GM19328 (cell line): ENCODE measurements around the gene LENG8.
"Not testable (repeated sequence)": the region's sequence is repeated elsewhere in the genome, so short reads cannot be mapped to it uniquely, and the experiment has no call there.

Experiments used
- ATAC-seq: cut with Tn5 transposase; IDR thresholded peaks from one replicate; pipeline ENCODE4 v1.9.1; 2021; ENCODE audit warnings: mild to moderate bottlenecking, moderate library complexity; ENCODE audit not compliant: unreplicated experiment

The LENG8 gene

DNA sequence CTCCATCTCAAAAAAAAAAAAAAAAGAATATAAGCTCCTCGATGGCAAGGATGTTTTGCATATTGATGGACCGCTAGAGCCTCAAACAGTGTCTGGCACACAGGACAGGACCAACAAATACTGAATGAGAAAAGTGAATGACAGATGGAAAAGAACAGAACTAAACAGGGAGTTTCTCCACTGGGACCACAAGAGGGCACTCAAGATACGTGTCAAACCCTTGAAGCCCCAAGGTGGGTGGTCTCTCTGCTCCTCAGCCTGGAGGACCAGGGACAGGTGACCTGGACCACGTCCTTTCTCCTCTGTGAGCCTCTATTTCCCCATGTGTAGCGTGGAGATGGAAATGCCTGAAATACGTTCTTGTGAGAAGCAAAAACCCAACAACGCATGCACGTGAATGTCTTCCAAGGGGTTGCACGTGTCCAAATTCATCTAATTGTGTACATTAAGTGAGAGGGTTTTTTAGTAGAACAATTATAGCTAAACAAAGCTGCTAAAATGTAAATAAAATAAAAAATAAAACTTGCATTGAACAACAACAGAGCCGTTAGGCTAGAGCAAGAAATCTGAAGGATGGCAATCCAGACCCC is 29.8 kb downstream of the LENG8 start:
- ATAC-seq, result no peak

DNA sequence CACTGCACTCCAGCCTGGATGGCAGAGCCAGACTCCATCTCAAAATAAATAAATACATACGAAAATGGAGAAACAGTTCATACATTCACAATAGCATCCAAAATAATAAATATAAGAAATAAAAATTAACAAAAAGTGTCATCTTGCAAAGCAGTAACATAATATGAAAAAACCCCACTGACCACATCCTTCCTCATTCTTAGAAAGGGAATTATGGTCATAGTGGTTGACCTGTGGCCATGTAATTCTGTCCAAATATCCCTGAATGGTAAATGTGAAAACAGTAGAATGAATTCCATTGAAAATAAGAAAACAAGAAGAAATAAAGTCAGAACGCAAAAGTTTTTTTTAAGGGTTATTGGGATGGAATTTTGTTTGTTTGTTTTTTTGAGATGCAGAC is 31.1 kb downstream of the LENG8 start:
- ATAC-seq, result no peak

DNA sequence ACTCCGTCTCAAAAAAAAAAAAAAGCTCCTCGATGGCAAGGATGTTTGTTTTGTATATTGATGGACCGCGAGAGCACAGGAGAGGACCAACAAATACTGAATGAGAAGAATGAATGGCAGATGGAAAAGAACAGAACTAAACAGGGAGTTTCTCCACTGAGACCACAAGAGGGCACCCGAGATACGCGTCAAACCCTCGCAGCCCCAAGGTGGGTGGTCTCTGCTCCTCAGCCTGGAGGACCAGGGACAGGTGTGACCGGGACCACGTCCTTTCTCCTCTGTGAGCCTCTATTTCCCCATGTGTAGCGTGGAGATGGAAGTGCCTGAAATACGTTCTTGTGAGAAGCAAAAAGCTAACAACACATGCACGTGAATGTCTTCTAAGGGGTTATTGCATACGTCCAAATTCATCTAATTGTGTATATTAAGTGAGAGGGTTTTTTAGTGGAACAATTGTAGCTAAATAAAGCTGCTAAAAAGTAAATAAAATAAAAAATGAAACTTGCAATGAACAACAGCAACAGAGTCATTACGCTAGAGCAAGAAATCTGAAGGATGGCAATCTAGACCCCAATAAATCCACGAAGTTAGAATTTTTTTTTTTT is 32.4 kb downstream of the LENG8 start:
- ATAC-seq, result no peak

DNA sequence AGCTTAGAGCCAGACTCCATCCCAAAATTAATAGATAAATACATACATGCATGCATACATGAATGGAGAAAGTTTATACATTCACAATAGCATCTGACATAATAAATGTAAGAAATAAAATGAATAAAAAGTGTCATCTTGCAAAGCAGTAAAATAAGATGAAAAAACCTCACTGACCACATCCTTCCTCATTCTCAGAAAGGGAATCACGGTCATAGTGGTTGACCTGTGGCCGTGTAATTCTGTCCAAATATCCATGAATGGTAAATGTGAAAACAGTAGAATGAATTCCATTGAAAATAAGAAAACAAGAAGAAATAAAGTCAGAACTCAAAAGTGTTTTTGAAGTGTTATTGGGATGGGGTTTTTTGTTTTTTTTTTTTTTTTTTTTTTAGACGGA is 33.9 kb downstream of the LENG8 start:
- no peak for ATAC-seq

DNA sequence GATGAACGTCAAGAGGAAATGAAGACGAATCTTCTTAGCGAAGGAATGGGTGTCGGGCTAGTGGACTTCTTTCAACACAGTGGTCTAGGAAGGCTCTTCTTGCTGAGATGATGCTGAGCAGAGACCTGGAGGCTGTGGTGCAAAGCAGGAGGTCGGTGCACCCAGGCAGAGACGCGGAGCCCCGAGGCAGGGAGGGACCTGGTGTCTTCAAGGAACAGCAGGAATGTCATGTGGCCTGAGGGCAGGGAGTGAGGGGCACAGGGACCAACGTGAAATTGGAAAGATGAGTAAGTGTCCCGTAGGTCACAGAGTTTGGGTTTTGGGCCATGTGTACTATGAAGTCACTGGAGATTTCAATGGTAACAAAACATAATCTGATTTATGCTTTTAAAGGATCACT is 35.5 kb downstream of the LENG8 start:
- ATAC-seq, result no peak

DNA sequence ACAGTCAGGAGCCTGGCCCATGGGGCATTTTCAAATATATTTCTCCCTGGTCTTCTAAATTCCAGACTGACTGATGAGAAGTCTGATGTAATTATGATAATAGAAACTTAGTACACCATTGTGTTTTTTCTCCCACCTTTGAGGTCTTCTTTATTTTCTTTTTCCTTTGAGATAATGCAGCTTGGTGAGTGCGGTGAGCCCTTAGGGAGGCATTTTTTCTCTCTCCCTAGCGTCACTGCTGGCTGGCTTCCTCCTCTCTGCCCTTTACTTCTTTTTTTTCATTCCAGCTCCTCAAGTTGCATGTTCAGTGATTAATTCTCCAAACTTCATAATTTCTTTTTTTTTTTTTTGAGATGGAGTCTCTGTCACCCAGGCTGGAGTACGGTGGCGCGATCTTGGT is 36.9 kb downstream of the LENG8 start:
- no peak for ATAC-seq

DNA sequence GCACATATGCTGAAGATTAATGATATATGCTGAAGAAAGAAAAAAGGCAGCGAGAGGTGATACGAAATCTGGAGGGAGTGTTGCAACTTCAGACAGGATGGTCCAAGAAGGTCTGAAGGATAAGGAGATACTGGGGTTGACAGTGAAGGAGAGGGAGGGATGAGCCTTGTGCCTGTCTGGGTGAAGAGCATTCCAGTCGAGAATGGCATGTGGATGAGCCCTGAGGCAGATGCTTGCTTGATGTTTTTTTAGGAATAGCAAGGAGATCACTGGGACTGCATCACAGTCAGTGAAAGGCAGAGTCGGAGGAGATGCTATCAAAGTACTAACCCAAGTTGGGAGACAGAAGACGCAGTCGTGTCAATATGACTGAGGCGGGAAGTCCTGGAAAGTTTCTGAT is 40.3 kb downstream of the LENG8 start:
- no peak for ATAC-seq

DNA sequence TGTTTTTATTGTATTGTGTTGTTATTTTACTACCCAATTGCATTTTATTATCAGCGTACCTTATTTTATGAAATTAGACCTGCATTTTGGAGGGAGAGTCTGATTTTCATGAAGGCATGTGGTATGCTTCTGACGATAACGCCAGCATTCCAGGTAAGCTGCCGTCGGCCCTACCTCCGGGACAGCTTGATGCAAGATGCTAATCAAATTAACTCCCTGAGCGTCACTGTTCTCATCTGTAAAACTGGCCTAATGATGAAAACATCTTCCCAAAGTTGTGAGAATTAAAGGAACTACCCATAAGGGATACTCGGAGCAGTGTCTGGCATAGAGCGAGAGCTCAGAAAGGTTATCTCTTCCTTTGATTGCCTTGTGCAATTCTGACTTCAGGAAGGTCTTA is 40.8 kb downstream of the LENG8 start:
- no peak for ATAC-seq

DNA sequence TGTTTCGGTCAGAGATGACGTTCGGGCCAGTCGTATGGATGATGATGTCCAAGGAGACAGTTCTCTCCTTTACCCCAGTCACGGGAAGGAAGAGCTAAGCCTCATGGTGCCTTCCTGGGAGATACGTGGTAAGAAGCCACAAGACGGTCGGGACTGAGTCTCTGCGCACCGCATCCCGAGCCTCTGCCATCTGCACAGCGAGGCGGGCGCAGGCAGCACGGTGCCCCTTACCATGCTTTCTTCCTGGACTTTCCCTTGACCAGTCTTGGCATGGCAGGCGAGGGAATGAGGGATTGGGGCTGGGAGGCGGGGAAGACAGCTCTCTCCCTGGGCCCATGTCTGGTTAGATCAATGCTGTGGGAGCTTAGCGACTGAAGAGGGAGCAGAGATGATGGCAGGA is 43.6 kb downstream of the LENG8 start:
- ATAC-seq, result no peak

DNA sequence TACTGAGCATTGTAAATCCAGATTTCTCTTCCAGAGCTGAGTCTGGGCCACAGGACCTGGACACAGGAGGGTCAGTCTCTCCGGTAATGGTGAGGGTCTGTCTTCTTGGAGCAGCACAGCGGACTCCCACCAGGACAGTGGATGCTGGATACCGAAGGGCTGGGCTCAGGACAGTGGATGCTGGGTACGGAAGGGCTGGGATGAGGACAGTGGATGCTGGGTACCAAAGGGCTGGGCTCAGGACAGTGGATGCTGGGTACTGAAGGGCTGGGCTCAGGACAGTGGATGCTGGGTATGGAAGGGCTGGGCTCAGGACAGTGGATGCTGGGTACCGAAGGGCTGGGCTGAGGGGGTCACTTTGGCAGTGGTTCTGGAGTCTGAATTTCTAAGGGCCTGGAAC is 44.1 kb downstream of the LENG8 start:
- not testable (repeated sequence) for ATAC-seq

DNA sequence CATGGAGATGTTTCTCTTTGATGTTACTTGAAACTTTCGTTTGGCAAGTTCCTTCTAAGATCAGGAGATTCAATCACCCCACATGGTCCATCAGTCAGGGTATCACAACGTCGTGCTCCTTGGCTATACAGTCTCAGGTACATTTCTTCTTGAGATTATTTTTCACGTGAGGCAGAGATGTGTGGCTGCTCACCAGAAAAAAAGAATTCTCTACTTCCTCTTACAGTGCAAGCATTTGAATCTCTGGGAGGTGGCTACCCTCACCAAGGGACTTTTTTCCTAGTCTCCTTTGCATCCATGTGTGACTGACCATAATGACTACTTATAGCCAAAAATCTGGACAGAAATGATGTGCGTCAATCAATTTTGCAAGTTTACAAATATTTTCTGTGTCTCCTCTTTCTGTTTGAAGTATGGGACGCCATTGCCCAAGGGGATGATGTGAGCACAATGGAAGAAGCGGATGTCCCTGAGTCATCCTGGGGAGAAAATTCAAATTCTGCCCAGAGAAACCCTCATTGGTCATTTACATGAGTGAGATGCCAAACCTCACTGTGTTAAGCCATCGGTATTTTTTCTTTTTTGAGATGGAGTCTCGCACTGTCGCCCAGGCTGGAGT is 45.1 kb downstream of the LENG8 start:
- no peak for ATAC-seq

DNA sequence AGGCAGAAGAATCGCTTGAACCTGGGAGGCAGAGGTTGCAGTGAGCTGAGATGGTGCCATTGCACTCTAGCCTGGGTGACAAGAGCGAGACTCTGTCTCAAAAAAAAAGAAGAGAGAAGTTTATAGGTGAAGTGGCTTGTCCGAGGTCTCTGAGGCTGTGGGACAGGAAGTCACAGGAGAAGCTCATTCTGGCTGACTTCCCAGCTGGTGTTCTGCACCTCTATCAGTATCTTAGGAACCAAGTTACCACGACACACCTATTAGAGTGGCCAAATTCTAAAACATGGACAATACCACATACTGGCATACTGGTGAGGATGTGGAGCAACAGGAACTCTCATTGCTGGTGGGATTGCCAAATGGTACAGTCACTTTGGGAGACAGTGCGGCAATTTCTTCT is 46.3 kb downstream of the LENG8 start:
- not testable (repeated sequence) for ATAC-seq

DNA sequence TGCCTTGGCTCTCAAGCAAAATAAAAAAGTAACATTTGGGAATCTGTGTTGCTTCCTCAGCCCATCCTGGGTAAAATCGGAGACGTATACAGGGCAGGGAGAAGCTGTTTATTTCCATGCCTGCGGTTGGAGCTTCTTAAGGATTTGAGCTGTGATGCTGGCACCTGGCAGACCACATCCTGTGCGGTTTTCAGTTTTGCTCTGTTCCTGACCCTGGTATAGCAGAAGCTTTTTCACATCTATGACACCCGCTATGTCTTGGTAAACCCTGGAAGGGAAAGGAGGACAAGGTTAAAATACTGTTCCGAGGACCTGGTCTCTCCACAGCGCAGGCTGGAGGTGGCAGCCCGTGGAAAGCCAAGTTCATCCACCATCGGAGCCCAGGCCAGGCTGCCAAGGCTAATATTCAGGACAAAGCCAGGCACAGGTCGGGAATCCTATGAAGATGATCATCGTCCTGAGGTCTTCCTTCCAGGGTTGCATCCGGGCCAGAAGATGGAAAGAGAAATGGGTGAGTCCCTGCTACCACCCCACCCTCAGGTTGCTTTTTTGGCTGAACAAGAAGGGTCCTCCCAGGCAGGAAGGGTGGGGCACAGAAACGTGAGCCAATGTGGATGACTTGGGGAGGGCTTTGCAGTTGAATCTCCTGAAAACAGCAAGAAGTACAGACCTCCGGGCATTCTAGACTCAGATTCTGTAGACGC is 48.9 kb downstream of the LENG8 start:
- not testable (repeated sequence) for ATAC-seq

DNA sequence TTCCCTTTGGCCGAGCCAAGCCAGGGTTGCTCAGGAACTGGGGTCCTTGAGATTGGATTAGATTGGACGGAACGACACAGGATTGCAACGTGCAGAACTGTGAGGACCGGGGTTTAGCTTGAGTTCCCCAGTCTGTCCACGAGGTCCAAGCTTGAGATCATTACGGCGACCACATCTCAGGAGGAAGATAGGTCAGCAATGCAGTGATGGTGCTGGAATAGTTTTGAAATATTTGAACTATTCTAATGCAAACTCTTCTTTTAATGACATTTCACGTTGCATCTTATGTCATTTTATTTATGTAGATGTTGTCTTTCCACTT is 49.4 kb downstream of the LENG8 start:
- ATAC-seq, result not testable (repeated sequence)

DNA sequence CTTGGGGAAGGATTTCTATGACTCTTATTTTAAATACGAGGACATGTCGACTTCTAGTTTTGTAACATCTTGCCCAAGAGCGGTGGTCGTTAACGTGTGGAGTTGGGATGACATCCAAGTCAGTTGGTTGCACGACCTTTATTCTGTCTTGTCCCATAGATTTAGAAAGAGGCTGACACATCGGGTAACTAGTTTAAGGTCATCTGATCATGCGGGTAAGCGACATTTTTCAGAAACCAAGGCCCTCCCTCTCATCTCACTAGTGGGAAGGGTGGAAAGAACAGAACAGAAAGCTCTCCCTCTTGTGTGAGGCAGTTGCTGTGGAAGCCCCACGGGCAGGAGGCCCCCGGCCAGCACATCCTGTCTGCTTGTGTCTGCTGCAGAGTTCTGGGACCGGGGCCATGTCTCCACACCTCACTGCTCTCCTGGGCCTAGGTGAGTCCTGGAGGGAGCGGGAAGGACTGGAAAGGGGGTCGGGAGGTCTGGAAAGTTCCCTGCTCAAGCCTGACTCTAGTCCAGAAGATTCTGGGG is 53.6 kb downstream of the LENG8 start, which contains the start of gene LAIR2:
TSS of gene LAIR2 (plus strand) at position 314 of the 531 bp plus-strand sequence. CDS start at position 402, 88 bp downstream.
- no peak for ATAC-seq

DNA sequence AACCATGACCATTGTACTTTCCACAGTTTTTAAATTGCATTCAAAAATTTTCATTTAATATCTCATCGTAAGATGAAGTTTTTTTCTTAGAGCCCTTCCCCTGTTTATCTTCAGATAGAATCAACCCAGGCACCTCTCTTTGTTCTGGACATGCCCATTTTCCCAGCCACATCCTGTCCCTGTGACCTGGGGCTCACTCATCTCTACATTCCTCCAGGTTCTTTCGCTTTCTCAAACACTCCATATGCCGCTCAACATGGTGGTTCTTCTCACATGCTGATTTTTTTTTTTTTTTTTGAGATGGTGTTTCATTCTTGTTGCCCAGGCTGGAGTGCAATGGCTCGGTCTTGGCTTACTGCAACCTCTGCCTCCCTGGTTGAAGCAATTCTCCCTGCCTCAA is 56.5 kb downstream of the LENG8 start:
- not testable (repeated sequence) for ATAC-seq

DNA sequence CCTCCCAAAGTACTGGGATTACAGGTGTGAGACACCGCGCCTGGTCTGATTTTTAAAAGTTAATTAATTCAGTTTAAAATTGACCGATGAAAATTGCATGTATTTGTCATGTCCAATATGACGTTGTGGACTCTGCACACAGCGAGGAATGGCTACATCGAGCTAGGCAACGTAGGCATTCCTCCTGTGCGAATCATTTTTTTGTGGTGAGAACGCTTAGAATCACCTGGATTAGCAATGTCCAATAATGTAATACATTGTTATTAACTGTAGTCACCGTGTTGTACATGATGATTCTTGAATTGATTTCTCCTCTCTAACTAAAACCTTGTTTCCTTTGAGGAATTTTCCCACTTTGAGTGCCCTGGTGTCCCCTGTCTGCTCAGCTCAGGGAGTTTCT is 57.1 kb downstream of the LENG8 start:
- no peak for ATAC-seq

DNA sequence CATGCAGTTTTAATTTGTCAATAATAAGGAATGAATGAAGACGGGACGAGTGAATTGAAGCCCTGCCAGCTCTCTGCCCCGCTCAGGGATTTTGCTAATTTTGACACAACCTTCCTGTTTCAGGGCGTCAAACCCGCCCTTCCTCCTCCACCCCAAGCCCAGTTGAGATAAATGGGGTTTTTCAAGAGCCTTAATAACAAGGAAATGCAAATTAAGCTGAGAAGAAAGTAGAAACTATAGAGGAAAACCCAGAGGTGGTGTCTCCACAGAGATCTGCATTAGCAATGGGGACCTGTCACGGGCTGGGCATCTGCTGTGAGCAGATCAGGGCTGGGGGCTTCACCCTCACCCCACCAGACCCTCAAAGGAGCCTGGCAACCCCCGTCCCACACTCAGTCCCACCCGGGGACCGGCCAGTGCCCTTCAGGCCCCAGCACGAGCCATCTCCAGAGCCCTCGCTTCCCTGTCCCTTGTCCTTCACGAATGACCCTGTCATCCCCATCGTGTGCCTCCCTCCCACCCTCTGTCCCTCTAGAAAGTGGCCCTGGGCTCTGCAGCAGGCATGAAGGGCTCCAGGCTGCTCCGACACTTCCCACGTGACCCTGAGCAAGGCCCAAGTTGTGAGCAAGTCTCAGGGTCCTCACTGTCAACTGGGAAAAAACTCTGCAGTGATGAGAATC is 58.2 kb downstream of the LENG8 start:
- not testable (repeated sequence) for ATAC-seq

DNA sequence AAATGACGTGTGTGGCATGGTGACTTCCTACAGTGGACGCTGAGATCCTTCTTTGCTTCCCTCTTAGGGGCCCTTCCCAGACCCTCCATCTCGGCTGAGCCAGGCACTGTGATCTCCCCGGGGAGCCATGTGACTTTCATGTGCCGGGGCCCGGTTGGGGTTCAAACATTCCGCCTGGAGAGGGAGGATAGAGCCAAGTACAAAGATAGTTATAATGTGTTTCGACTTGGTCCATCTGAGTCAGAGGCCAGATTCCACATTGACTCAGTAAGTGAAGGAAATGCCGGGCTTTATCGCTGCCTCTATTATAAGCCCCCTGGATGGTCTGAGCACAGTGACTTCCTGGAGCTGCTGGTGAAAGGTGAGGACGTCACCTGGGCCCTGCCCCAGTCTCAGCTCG is 58.8 kb downstream of the LENG8 start:
- ATAC-seq, result no peak

DNA sequence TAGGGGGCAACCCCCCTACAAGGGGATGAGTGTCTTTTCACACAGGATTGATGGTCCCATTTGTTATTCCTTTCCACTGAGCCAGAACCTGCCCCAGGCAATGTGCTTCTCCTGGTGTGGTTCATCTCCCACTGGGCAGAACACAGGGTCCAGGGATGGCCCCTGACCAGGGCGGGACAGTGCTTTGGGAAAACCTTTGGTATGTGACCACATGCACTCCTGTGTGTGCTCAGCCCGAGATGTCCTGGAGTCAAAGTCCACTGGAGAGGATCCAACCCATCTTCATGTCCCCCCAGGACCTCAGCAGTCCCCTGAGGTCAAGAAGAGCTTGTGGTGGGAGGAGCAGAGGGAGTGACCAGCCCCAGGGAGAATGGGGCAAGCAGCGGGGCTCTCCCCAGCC is 59.5 kb downstream of the LENG8 start:
- not testable (repeated sequence) for ATAC-seq
